Activated effector memory CD4-positive, alpha-beta T cell treated with anti-CD3 and anti-CD28 coated beads, Interleukin-2, amount 50 U/mL, for 16 hours (primary cell): ENCODE data around the gene RAB11FIP5.
A peak's percentile ranks its signal among the peaks of the same experiment; 100 is the strongest.
"Not testable (repeated sequence)": the region's sequence is repeated elsewhere in the genome, so short reads cannot be mapped to it uniquely, and the experiment has no call there.

ENCODE experiments used
- DNase-seq: peaks from one replicate; pipeline ENCODE4 v3.0.0-alpha.2; 2020

The RAB11FIP5 gene

DNA sequence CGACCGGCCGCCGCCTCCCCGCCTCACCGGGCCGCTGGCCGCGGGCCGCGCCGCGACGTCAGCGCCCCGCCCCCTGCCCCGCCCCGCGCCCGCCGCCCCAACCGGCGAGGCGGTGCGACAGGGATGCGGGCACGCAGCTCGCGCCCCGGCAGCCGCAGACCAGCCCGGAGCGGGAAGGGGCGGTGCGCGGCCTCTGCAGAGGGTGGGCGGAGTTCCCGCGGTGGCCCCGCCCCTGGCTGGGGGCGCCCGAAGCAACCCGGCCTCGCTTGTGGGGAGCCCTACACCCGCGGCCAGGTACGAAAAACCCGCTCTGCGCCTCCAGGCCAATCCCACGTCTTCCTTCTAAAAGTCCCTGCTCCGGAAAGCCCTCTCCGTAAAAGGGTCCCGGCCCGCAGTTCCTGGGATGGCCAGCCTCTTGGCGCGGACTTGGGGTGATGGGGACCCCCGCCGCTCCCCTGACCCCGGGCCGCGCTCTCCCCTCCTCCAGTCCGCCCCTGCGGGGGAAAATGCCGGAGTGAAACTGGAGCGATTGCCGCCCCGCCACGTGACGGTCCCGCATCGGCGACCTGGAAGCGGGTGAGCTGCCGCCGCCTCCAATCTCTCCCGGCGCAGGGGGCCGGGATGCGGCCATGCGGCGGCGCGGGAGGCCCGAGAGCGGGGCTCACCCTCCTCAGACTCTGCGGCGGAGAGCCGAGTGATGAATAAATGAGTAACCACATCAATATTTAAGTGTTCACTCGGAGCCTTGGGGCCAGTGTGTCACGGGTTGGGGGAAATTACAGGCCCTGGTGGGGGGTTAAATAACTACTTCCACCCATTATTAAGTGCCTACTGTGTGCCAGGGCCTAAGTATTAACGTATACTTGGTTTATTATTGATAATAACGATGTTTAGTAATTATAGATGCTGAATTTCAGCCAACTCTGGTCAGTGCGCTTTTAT, at the start of gene RAB11FIP5:
Gene RAB11FIP5 (minus strand): TSS at position 36 of the 942 bp plus-strand sequence. CDS start 171 bp downstream, outside the sequence.
- DNase-seq, result peak; percentile 93

GRCh38 chr2:73156539-73157124, 43.9 kb upstream of the RAB11FIP5 start:
- DNase-seq, result peak; percentile 73

GRCh38 chr2:73142937-73143336, 30.2 kb upstream of the RAB11FIP5 start:
- no peak for DNase-seq

- no peak for DNase-seq
Observed at GRCh38 chr2:73141896-73142295, 29.1 kb upstream of the RAB11FIP5 start.

GRCh38 chr2:73135236-73135635, 22.5 kb upstream of the RAB11FIP5 start:
- DNase-seq, result no peak

DNA sequence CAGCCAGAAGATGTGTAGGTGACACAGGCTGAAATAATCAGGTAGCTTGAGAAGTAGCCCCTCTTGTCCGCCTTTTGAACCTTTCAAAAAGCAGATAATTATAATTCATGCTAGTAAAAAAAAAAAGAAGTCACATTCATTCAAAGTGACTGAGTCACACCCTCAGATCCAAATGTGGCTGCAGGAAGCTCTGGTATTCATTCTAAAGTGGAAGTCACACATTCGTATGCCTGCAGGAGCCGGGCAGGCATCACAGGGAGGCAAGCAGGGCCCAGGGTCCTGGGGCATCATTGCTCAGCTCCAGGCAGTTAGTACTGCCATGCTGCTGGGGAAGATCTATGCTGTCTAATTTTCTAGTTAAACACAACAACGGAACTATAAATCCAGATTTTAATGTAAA, 21.7 kb upstream of the RAB11FIP5 start:
- DNase-seq, result no peak

GRCh38 chr2:73133566-73134197, 20.9 kb upstream of the RAB11FIP5 start:
- no peak for DNase-seq

DNA sequence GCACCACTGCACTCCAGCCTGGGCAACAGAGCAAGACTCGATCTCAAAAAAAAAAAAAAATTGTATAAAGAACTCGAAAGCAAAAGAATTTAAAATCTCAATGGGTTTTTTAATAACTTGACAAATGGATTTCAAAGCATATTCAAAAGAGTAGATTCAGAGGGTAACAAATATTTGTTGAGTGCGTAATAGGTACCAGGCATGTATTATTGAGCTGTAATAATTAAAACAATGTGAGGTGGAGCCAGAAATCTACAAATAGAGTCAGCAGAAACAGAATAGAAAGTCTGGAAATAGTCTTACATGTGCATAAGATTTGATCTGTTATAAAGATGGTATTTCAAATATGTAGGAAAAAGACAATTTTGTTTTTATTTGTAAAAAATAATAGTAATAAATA, 19.1 kb upstream of the RAB11FIP5 start:
- no peak for DNase-seq

DNA sequence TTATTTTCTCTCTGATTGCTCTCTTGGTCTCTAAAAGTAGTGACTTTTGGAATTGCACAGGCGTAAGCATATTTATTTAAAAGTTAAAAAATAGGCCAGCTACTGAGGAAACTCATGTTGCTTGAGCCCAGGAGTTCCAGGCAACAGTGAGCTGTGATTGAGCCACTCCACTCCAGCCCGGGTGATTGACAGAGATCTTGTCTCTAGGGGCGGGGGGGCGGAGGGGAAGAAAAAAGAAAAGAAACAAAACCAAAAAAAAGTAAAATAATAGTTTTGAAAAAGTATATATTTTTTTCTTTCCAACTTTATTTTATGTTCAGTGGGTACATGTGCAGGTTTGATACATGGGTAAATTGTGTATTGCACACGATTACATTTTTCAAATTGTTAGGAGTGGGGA, 18.0 kb upstream of the RAB11FIP5 start:
- no peak for DNase-seq

GRCh38 chr2:73128841-73129535, 16.2 kb upstream of the RAB11FIP5 start:
- no peak for DNase-seq

GRCh38 chr2:73122536-73122935, 9.8 kb upstream of the RAB11FIP5 start:
- no peak for DNase-seq

DNA sequence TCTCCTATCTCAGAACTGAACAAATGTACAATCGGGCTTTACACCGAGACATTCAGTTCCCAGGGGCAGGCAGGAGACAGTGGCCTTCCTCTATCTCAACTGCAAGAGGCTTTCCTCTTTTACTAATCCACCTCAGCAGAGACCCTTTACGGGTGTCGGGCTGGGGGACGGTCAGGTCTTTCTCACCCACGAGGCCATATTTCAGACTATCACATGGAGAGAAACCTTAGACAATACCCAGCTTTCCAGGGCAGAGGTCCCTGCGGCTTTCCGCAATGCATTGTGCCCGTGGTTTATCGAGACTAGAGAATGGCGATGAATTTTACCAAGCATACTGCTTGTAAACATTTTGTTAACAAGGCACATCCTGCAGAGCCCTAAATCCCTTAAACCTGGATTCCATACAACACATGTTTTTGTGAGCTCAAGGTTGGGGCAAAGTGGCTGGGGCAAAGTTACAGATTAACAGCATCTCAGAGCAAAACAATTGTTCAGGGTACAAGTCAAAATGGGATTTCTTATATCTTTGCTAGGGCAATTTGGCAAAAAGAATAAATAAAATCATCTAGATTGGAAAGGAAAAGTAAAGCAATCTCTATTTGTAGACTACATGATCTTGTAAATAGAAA, 7.0 kb upstream of the RAB11FIP5 start:
- DNase-seq, result not testable (repeated sequence)

GRCh38 chr2:73117441-73117840, 4.7 kb upstream of the RAB11FIP5 start:
- DNase-seq, result no peak

GRCh38 chr2:73116182-73116960, 3.6 kb upstream of the RAB11FIP5 start:
- DNase-seq, result no peak

DNA sequence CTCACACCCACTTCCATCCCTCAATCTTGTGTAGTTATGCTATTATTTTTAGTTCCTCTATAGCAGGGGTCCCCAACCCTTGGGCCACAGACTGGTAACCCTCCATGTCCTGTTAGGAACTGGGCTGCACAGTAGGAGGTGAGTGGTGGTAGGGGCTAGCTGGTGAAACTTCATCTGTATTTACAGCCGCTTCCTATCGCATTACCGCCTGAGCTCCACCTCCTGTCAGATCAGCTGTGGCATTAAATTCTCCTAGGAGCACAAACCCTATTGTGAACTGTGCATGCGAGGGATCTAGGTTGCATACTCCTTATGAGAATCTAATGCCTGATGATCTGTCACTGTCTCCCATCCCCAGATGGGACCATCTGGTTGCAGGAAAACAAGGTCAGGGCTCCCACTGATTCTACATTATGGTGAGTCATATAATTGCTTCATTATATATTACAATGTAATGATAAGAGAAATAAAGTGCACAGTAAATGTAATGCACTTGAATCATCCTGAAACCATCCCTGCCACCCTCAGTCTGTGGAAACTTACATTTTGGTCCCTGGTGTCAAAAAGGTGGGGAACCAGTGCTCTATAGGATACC, 1.6 kb upstream of the RAB11FIP5 start:
- DNase-seq, result no peak

DNA sequence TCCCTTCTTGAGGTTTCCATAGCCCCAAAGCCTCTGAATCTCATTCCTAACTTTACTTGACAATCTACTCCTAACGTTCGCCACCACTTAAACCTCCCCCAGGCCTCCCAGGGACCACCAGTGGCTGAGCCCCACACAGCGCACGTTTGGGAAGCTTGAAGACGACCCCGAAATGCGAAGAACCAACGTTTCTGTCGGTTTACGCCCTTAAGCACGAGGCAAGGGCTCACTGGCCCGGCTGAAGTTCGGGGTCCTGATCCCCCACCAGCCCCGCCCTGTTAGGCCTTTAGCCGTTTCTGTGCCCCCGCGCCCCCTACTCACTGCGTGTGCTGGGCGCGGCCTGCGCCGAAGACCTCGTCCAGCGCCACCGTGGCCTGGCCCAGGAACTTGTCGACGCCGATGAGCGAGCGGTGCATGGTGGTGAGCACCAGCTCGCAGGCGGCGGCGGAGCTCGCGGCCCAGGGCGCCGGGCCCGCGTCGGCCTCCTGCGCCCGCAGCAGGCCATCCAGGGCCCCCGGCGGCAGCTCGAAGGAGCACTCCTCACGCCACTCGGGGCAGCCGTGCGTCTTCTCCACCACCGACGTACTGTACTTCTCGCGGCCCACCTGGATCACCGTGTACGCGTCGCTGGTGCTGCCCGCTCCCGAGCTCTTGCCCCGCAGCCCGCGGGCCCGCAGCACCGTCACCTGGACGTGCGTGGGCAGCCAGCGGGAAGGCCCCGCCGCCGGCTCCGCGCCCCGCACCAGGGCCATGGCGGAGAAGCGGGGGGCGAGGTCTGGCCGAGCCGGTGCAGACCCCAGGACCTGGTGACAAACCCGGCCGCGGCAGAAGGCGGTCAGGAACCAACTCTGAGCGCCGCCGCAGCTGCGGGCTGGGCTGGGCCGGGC, 479 bp downstream of the RAB11FIP5 start:
- no peak for DNase-seq

DNA sequence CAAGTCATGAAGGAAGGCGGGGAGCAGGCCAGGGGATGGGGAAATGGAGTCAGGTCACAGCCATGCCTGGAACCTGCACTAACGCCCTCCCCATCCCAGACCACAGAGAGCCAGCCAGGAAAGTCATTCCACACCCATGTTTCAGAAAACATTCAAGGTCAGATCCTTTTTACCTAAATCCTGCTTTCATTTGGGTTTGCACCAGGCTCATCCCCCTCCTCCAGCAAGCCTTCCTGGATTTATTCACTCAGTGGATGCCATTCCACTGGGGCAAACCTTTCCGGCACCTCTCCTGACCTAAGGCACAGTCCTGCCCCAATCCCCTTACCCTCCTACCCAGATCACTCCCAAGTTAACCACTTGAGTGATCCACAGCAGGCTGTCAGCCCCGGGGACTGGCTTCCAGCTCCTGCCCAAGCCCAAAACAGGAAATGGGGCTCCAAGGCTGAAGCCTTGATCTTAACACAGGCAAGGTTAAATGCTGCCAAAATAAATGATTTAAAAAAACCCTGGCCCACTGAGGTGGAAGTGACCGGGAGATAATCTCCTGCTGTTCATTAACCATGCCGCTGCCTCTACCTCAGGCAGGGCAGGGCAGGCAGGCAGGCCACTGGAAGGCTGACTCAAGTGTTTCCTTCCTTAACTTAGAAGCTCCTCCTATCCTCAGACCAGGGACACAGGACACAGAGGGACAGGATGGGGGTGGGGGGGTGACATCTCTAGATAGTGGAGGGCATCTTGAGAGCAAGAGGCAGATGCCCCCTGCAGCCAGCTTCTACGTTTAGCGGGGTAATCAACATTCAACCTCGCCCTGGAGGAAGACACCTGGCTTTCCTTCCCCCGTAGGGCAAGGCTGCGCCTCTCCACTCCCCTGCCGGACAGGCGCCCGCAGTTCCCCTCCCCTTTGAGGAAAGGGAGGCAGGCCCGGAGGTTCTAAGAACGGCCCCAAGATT, 1.4 kb downstream of the RAB11FIP5 start:
- DNase-seq, result no peak

DNA sequence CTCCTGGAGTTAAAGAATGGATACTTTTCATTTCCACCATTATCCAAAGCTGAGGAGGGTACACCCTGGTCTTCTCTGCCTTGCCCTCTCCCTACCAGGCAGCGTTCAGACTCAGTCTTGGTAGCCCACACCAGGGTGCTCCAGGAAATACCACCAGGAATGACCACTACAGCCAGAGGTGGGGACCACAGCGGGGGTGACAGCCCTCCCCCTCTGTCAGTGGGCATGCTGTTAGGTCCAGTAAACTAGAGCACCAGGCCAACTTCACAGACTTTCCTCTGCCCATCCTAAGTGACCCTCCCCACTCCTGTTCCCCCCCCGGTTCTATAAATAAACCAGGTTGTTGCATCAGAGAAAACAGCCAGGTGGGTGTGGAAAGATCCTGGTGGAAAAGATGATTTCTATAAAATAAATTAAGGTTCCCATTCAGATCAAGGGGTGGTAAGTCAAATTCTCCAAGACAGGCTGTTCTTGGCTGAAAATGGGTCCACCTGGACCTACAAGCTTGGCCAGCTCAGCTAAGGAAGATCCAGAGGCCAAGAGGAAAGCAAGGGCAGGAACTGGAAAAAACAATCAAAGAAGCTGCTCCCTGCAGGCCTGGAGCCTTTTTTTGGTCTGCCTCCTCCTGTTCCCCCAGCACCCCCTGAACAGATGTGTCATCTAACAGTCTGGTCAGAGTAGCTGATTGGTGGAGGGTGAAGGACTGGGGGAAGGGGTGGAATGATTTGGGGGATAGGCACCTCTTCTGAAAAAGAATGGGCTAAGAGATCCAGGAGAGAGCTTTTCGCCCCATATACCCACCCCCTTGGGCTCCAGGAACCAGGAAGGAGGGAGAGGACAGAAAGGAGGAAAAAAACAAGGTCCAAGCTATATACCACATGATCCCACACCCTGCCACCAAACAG, 2.3 kb downstream of the RAB11FIP5 start:
- no peak for DNase-seq
